ENCODE data around the gene FUT1. TPM values are rescaled to one million over a fixed set of nuclear protein-coding genes. Genes with fewer than 3 reads are reported as not detected.

Gene FUT1
- total and polyA plus RNA-seq, 9 of the 15 experiments (the other 6 are each of a cell fraction or from before 2014, with no cell fraction given): 2.3 to 18.5 (median 8.8) TPM

DNA sequence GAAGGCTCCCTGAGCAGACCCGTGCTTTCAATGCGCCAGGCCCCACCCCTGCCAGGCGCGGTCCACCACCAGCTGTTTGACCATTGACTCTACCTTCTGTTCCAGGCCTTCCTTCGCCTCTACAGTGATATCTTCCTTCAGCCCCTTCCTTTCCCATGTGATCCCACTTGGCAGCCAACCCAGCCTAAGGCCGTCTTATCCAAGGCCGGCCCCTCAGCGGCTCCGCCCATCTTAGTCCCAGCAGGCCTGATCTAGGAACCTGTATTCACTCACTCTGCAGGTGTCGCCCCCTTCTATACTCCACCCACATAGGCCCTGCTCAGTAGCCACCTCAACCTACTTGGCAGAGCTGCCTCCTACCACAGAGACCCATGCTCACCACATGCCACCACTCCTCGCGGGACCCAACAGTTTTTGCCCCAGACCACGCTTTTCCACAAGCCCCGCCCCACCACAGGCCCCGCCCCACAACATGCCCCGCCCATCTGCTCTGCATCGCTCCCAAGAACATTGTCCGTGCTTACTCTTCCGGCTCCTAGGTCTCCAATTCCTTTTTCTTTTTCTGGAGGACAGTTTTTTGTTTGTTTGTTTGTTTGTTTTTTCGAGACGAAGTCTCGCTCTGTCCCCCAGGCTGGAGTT, 15.0 kb downstream of the FUT1 start (continued):
- TF ChIP-seq, protein P1, sequence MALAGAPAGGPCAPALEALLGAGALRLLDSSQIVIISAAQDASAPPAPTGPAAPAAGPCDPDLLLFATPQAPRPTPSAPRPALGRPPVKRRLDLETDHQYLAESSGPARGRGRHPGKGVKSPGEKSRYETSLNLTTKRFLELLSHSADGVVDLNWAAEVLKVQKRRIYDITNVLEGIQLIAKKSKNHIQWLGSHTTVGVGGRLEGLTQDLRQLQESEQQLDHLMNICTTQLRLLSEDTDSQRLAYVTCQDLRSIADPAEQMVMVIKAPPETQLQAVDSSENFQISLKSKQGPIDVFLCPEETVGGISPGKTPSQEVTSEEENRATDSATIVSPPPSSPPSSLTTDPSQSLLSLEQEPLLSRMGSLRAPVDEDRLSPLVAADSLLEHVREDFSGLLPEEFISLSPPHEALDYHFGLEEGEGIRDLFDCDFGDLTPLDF (CRISPR knock-in tag; IDR thresholded peaks at IDR 0.05): no peak
- TF ChIP-seq PHF8 (IDR thresholded peaks at IDR 0.05; ENCODE audit: borderline replicate concordance, low read length): peak; percentile 40; the same call in 1 of the 2 replicates
- TF ChIP-seq, protein P2, sequence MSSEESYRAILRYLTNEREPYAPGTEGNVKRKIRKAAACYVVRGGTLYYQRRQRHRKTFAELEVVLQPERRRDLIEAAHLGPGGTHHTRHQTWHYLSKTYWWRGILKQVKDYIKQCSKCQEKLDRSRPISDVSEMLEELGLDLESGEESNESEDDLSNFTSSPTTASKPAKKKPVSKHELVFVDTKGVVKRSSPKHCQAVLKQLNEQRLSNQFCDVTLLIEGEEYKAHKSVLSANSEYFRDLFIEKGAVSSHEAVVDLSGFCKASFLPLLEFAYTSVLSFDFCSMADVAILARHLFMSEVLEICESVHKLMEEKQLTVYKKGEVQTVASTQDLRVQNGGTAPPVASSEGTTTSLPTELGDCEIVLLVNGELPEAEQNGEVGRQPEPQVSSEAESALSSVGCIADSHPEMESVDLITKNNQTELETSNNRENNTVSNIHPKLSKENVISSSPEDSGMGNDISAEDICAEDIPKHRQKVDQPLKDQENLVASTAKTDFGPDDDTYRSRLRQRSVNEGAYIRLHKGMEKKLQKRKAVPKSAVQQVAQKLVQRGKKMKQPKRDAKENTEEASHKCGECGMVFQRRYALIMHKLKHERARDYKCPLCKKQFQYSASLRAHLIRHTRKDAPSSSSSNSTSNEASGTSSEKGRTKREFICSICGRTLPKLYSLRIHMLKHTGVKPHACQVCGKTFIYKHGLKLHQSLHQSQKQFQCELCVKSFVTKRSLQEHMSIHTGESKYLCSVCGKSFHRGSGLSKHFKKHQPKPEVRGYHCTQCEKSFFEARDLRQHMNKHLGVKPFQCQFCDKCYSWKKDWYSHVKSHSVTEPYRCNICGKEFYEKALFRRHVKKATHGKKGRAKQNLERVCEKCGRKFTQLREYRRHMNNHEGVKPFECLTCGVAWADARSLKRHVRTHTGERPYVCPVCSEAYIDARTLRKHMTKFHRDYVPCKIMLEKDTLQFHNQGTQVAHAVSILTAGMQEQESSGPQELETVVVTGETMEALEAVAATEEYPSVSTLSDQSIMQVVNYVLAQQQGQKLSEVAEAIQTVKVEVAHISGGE (CRISPR knock-in tag; IDR thresholded peaks at IDR 0.05): peak in 1 of 3 experiments; percentile 94; a peak in 2 of 6 replicates
- TF ChIP-seq TBL1XR1 (IDR thresholded peaks at IDR 0.05; ENCODE audit: low read length in 2 of 2): 0 out of 4 replicates have a peak, but pooled peaks of 1 of the 2 experiments have one; percentile 8
- TF ChIP-seq, protein P3, sequence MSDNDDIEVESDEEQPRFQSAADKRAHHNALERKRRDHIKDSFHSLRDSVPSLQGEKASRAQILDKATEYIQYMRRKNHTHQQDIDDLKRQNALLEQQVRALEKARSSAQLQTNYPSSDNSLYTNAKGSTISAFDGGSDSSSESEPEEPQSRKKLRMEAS (CRISPR knock-in tag; IDR thresholded peaks at IDR 0.05): peak; percentile 74
- TF ChIP-seq NRF1 (conservative IDR thresholded peaks at IDR 0.05 in 1 of 2, IDR thresholded peaks at IDR 0.05 in 1 of 2): peak; percentile 37 to 46; a peak in 2 of 4 replicates
- no peak for TF ChIP-seq PTTG1 (tag; IDR thresholded peaks at IDR 0.05; ENCODE audit: low read depth)
- no peak for TF ChIP-seq SMARCC2 (IDR thresholded peaks at IDR 0.05; ENCODE audit: low read depth)
- peak; percentile 33; the same call in 1 of the 2 replicates for TF ChIP-seq RBFOX2 (IDR thresholded peaks at IDR 0.05; ENCODE audit: low read depth, low read length)
- no peak for TF ChIP-seq DDX20 (tag; IDR thresholded peaks at IDR 0.05; ENCODE audit: low read depth)
- TF ChIP-seq ARID1B (IDR thresholded peaks at IDR 0.05): 0 out of 2 replicates have a peak, but pooled peaks have one; percentile 11
- no peak for TF ChIP-seq ASH1L (IDR thresholded peaks at IDR 0.05; ENCODE audit: borderline replicate concordance, low read depth, partially characterized antibody)
- TF ChIP-seq WHSC1 (IDR thresholded peaks at IDR 0.05; ENCODE audit: low read length): no peak
- TF ChIP-seq, protein P4, sequence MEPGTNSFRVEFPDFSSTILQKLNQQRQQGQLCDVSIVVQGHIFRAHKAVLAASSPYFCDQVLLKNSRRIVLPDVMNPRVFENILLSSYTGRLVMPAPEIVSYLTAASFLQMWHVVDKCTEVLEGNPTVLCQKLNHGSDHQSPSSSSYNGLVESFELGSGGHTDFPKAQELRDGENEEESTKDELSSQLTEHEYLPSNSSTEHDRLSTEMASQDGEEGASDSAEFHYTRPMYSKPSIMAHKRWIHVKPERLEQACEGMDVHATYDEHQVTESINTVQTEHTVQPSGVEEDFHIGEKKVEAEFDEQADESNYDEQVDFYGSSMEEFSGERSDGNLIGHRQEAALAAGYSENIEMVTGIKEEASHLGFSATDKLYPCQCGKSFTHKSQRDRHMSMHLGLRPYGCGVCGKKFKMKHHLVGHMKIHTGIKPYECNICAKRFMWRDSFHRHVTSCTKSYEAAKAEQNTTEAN (CRISPR knock-in tag; IDR thresholded peaks at IDR 0.05): no peak
- no peak for TF ChIP-seq PCBP1 (IDR thresholded peaks at IDR 0.05; ENCODE audit: low read depth, low read length, poor library complexity, severe bottlenecking)
- TF ChIP-seq GABPA (tag; conservative IDR thresholded peaks at IDR 0.05; ENCODE audit: low read depth): peak; percentile 70
- TF ChIP-seq, protein P5, sequence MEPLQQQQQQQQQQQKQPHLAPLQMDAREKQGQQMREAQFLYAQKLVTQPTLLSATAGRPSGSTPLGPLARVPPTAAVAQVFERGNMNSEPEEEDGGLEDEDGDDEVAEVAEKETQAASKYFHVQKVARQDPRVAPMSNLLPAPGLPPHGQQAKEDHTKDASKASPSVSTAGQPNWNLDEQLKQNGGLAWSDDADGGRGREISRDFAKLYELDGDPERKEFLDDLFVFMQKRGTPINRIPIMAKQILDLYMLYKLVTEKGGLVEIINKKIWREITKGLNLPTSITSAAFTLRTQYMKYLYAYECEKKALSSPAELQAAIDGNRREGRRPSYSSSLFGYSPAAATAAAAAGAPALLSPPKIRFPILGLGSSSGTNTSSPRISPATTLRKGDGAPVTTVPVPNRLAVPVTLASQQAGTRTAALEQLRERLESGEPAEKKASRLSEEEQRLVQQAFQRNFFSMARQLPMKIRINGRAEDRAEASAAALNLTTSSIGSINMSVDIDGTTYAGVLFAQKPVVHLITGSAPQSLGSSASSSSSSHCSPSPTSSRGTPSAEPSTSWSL (CRISPR knock-in tag; IDR thresholded peaks at IDR 0.05; ENCODE audit: borderline replicate concordance): no peak
- no peak for TF ChIP-seq ZNF431 (CRISPR knock-in tag; IDR thresholded peaks at IDR 0.05)
- TF ChIP-seq EHMT2 (IDR thresholded peaks at IDR 0.05): peak; percentile 61

Data from K562 (cell line).